Cerebellar nuclear complex (tissue), 1 donor: ENCODE measurements around the gene COL5A1.

Source experiments
- DNase-seq, 2 experiments: peaks; one replicate each; lab custom pipeline; 2025; lab: John Stamatoyannopoulos, UW

The COL5A1 gene

DNA sequence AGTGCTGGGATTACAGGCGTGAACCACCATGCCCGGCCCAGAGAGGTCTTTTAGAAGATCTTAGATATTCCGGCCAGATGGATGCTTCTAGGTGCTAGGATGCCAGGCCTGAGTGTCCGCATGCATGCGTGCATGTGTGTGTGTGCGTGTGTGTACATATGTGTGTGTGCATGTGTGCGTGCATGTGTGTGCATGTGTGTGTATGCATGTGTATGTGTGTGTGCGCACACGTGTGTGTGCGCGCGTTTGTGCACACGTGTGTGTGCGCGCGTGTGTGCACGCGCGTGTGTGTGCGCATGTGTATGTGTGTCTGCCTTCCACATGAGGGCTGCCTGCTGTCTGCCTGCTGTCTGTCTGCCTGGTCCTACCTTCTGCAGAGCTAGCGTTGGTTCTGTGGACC is 151.0 kb downstream of the COL5A1 start:
- DNase-seq, result no peak

- no peak for DNase-seq
Measured at GRCh38 chr9:134793288-134794188, 151.9 kb downstream of the COL5A1 start.

- DNase-seq, result no peak
Measured at GRCh38 chr9:134794663-134795370, 153.2 kb downstream of the COL5A1 start.

GRCh38 chr9:134795446-134795845 is 153.8 kb downstream of the COL5A1 start:
- no peak for DNase-seq

DNA sequence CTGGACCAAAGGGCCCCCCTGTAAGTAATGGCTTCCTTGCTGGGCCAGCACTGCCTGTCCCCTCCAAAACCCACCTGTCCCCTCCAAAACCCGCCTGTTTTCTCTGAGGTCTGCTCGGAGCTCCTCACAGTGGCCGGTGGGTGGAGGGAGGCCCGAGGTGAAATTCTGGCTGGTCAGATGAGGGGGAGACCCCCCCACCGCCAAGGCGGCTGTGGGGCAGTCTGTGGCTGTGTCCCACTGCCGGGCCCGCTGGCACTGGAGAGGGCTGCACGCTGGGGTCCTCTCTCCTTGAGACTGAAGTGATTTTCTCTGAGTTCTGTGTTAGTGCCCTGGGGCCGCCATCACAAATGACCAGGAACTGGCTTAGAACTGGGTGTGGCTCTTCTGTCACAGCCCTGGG is 155.3 kb downstream of the COL5A1 start:
- no peak for DNase-seq

DNA sequence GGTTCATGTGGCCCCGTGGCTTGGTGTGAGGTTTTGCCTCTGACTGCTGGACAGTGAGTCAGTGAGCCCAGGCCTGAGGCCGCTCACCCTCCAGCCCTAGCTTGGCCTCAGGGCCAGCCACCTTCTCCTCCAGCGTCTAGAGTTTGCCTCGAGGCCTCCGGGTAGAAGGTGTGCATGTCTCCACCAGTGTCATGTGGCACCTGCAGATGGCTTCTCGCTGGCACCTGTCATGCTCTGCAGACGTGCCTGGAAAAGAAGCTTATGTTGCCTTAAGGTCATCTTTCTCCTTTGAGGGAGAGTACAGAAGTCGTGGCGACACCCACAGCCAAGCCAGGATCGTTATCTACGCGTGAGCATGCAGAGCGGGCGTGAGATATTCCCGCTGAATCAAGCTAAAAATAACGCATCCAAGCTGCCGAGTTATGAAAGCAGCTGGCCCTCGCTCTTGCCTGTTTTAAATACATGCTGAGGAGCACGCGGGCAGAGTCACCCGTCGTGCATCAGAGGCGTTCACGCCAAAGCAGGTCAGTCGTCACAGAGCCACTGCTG is 159.3 kb downstream of the COL5A1 start:
- peak in 1 of 2 experiments; percentile 31 for DNase-seq

DNA sequence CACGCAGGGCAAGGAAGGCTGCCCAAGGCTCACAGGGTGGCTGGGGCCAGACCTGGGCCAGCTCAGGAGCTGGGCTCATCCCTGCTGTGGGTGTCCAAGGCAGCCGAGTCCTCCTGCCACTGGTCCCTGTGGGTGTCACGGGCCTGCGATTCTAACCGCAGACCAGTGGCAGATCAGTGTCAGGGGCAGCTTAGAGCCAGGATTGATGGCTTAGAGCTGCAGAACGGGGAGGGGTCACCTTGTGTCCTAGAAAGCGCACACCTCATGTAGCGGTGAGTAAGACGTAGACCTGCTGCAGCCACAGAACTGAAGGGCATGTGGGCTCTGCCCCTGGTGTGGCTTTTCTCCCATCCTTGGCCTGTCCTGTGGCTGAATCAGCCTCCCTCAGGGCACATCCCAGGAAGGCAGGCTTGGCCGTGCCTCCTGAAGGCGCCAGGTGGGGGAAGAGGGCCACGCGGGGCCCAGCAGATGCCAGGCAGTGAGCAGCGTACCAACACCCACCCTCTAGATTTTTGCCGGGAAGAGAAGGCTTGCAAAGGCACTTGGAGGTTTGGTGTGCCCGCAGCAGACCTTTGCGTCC is 160.7 kb downstream of the COL5A1 start:
- DNase-seq, result no peak

GRCh38 chr9:134804871-134805270 is 163.3 kb downstream of the COL5A1 start:
- no peak for DNase-seq

- DNase-seq, result no peak
Measured at GRCh38 chr9:134807716-134808446, 166.3 kb downstream of the COL5A1 start.

- no peak for DNase-seq
Measured at GRCh38 chr9:134808447-134808792, 166.8 kb downstream of the COL5A1 start.

- DNase-seq, result no peak
Measured at GRCh38 chr9:134809292-134809691, 167.7 kb downstream of the COL5A1 start.

DNA sequence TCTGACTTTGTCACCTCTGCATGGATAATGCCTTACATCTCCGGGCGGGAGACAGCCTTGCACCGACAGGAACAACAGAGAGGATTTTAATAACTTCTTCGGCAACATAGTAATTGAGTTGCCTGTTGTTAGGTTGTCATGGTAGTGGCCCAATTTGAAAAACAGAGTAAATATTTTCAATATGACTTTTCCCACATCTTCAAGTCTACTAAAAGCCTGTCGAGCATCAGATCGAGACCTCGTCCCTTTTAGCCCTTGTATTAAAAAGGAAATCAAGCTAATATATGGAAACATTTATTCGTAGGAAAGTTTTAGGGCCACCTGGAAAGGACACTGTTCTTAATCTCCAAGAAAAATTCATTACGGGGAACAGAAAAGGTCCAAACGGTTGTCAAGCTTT is 168.2 kb downstream of the COL5A1 start:
- no peak for DNase-seq

DNA sequence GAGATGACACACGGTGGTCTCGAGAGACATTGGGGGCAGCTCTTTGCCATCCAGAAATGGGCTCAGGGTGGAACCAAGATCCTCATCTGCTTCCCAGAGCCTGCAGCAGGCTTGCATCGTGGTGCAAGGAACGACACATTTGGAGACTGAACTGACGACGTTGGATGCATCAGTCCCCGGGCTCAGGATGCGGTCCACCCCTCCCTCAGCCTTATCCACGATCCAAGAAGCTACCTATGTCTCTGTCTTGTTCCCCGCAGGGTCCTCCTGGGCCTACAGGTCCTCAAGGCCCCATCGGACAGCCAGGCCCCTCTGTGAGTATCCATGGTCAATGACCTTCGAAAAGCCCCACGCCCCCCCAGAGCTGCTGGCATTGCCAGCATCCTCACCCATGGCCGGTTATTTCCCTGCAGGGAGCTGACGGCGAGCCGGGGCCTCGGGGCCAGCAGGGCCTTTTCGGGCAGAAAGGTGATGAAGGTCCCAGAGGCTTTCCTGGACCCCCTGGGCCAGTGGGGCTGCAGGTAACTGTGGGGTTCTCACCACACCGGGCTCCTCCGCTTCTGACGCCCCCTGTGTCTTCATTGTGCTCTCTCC is 169.6 kb downstream of the COL5A1 start:
- no peak for DNase-seq

- DNase-seq, result no peak
Measured at GRCh38 chr9:134811673-134812342, 170.2 kb downstream of the COL5A1 start.

GRCh38 chr9:134812343-134812673 is 170.7 kb downstream of the COL5A1 start:
- DNase-seq, result no peak

GRCh38 chr9:134813841-134814240 is 172.2 kb downstream of the COL5A1 start:
- no peak for DNase-seq

GRCh38 chr9:134814598-134815215 is 173.1 kb downstream of the COL5A1 start:
- no peak for DNase-seq

- DNase-seq, result no peak
Measured at GRCh38 chr9:134815435-134816214, 174.0 kb downstream of the COL5A1 start.

- no peak for DNase-seq
Measured at GRCh38 chr9:134816264-134816663, 174.7 kb downstream of the COL5A1 start.

GRCh38 chr9:134818000-134818568 is 176.5 kb downstream of the COL5A1 start:
- DNase-seq, result no peak
